Measurements from ENCODE around the gene MAP3K5.

- TF ChIP-seq POLR2AphosphoS5 (IDR thresholded peaks at IDR 0.05) (no peak), CTCF (IDR thresholded peaks at IDR 0.05) (no peak), POLR2A (IDR thresholded peaks at IDR 0.05) (no peak)
These were observed 228.1 kb downstream of the MAP3K5 start for GRCh38 chr6:136564180-136564579.
